Neural cell (in vitro differentiated cells): ENCODE results near the gene DCUN1D3. TPM values are rescaled to one million over a fixed set of nuclear protein-coding genes. Genes with fewer than 3 reads are reported as not detected.

Source experiments
- H2AFZ ChIP-seq: fragments of 200-600, 300-800 bp; sonication (generic), shearing (Covaris generic); 2 replicates; pipeline ENCODE4 v1.6.0; 2014; ENCODE audit warnings: low read depth, mild to moderate bottlenecking, antibody characterized with exemption, low read length, moderate library complexity
- H3F3A ChIP-seq: fragments of 200-600 bp; shearing (Covaris generic); 2 replicates; pipeline ENCODE4 v1.6.1; 2016; ENCODE audit warnings: mild to moderate bottlenecking, moderate library complexity, mixed read lengths, antibody characterized with exemption, low read length; ENCODE audit not compliant: insufficient read depth, poor library complexity, severe bottlenecking
- H3K27ac ChIP-seq: fragments of 200-600, 300-800 bp; sonication (generic), shearing (Covaris generic); 2 replicates; pipeline ENCODE4 v1.5.1; 2014; ENCODE audit warnings: mild to moderate bottlenecking, low read length, moderate library complexity
- H3K27me3 ChIP-seq: fragments of 300-800, 200-600 bp; sonication (generic), shearing (Covaris generic); 2 replicates; pipeline ENCODE4 v1.6.0; 2014; ENCODE audit warnings: mild to moderate bottlenecking, low read depth, low read length, moderate library complexity; ENCODE audit not compliant: insufficient read depth
- H3K36me3 ChIP-seq: fragments of 300-800, 200-600 bp; sonication (generic), shearing (Covaris generic); 2 replicates; pipeline ENCODE4 v1.5.1; 2014; ENCODE audit warnings: mild to moderate bottlenecking, antibody characterized with exemption, low read length, moderate library complexity; ENCODE audit not compliant: insufficient read depth
- H3K4me2 ChIP-seq: fragments of 300-800, 200-600 bp; sonication (generic), shearing (Covaris generic); 2 replicates; pipeline ENCODE4 v1.6.0; 2014; ENCODE audit warnings: mild to moderate bottlenecking, low read length
- H3K4me3 ChIP-seq: fragments of 300-800, 200-600 bp; sonication (generic), shearing (Covaris generic); 2 replicates; pipeline ENCODE4 v1.5.1; 2014; ENCODE audit warnings: mild to moderate bottlenecking, low read length, moderate library complexity
- H3K79me2 ChIP-seq: fragments of 200-600 bp; shearing (Covaris generic); replicated peaks from 2 replicates; pipeline ENCODE4 v1.6.0; 2014; ENCODE audit warnings: mild to moderate bottlenecking, low read length, moderate library complexity; ENCODE audit not compliant: insufficient read depth
- H3K9ac ChIP-seq: fragments of 300-800, 200-600 bp; sonication (generic), shearing (Covaris generic); 2 replicates; pipeline ENCODE4 v1.6.1; 2016; ENCODE audit warnings: mild to moderate bottlenecking, low read length, mixed read lengths
- H3K9me2 ChIP-seq: fragments of 200-600 bp; shearing (Covaris generic); 2 replicates; pipeline ENCODE4 v1.6.1; 2016; ENCODE audit warnings: mild to moderate bottlenecking, low read length, mixed read lengths; ENCODE audit not compliant: insufficient read depth
- H3K9me3 ChIP-seq: fragments of 200-600, 300-800 bp; sonication (generic), shearing (Covaris generic); 2 replicates; pipeline ENCODE4 v1.6.1; 2016; ENCODE audit warnings: mild to moderate bottlenecking, mixed run types, low read length, moderate library complexity, mixed read lengths
- H4K20me1 ChIP-seq: fragments of 200-600 bp; shearing (Covaris generic); 2 replicates; pipeline ENCODE4 v1.6.1; 2016; ENCODE audit warnings: mild to moderate bottlenecking, mixed run types; ENCODE audit not compliant: insufficient read depth
- EP300 ChIP-seq: fragments of 450-650 bp; conservative IDR thresholded peaks from 2 replicates; pipeline ENCODE4 v1.6.1; 2014; ENCODE audit warnings: antibody characterized with exemption, mild to moderate bottlenecking, moderate library complexity; ENCODE audit not compliant: poor library complexity, severe bottlenecking
- EZH2 ChIP-seq: fragments of 200-600, 300-800 bp; shearing (Covaris generic), sonication (generic); IDR thresholded peaks from 2 replicates; pipeline ENCODE4 v1.6.1; 2014; ENCODE audit warnings: antibody characterized with exemption, low read length, borderline replicate concordance, mild to moderate bottlenecking; ENCODE audit not compliant: insufficient read depth, poor library complexity, severe bottlenecking
- MXI1 ChIP-seq: fragments of 450-650 bp; conservative IDR thresholded peaks from 2 replicates; pipeline ENCODE4 v1.6.1; 2014; ENCODE audit warnings: antibody characterized with exemption, mild to moderate bottlenecking; ENCODE audit not compliant: poor library complexity, severe bottlenecking
- POLR2AphosphoS5 ChIP-seq: IDR thresholded peaks from 2 replicates; pipeline ENCODE4 v1.6.1; 2012
- RAD21 ChIP-seq: fragments of 450-650 bp; conservative IDR thresholded peaks from 2 replicates; pipeline ENCODE4 v1.6.1; 2014; ENCODE audit warnings: antibody characterized with exemption, mild to moderate bottlenecking, moderate library complexity
- SMC3 ChIP-seq: fragments of 450-650 bp; conservative IDR thresholded peaks from 2 replicates; pipeline ENCODE4 v1.6.1; 2014; ENCODE audit warnings: antibody characterized with exemption, mild to moderate bottlenecking, moderate library complexity; ENCODE audit not compliant: poor library complexity
- TAF1 ChIP-seq: IDR thresholded peaks from 2 replicates; pipeline ENCODE4 v1.6.1; 2012; ENCODE audit warnings: low read depth
- polyA plus RNA-seq: library from polyadenylated mRNA; depleted of rRNA; stranded (reverse); fragments of >200 nt; gene quantifications from 2 replicates; pipeline ENCODE4 v1.2.3, GENCODE V29; 2014
- TF ChIP-seq, protein P1 (sequence below): fragments of 450-650 bp; IDR thresholded peaks from 2 replicates; pipeline ENCODE4 v1.5.1; 2014; ENCODE audit warnings: antibody characterized with exemption, mild to moderate bottlenecking, moderate library complexity; ENCODE audit not compliant: poor library complexity, severe bottlenecking
- TF ChIP-seq, protein P2 (sequence below): IDR thresholded peaks from 2 replicates; pipeline ENCODE4 v1.6.1; 2012; ENCODE audit warnings: borderline replicate concordance

Gene DCUN1D3
- polyA plus RNA-seq, 1 donor from 2014 or later = 9.2 TPM

GRCh38 chr16:20897922-20898321 is 2.2 kb downstream of the DCUN1D3 start:
- no peaks in the 10 kb centered on the region for H3K27me3 ChIP-seq
- no peaks in the 10 kb centered on the region for H4K20me1 ChIP-seq
- H3F3A ChIP-seq = no peaks in the 10 kb centered on the region
- no peak overlapping the region for H3K27ac ChIP-seq
- H3K9me3 ChIP-seq = no peaks in the 10 kb centered on the region
- H3K36me3 ChIP-seq = no peaks in the 10 kb centered on the region
- peak overlapping the region; percentile 16 for H3K9ac ChIP-seq
- no peaks in the 10 kb centered on the region for H3K9me2 ChIP-seq
- no peak overlapping the region for H2AFZ ChIP-seq
- peak overlapping the region; percentile 83 for H3K4me3 ChIP-seq
- H3K79me2 ChIP-seq = peaks cover 54% of the 10 kb centered on the region
- no peak for TF ChIP-seq TAF1
- TF ChIP-seq EZH2 = no peak
- TF ChIP-seq EP300 = no peak
- H3K4me2 ChIP-seq = peak overlapping the region; percentile 75

GRCh38 chr16:20897253-20897897 is 2.8 kb downstream of the DCUN1D3 start:
- Histone ChIP-seq H3K9ac (no peak overlapping the region), H3K27ac (no peak overlapping the region), H3K9me2 (no peaks in the 10 kb centered on the region), H3K9me3 (no peaks in the 10 kb centered on the region), H3F3A (no peaks in the 10 kb centered on the region), H3K36me3 (no peaks in the 10 kb centered on the region), H3K4me3 (peak overlapping the region; percentile 83), H4K20me1 (no peaks in the 10 kb centered on the region), H3K27me3 (no peaks in the 10 kb centered on the region), H2AFZ (no peak overlapping the region), H3K4me2 (peak overlapping the region; percentile 75), H3K79me2 (peaks cover 54% of the 10 kb centered on the region)
- TF ChIP-seq SMC3 = no peak
- no peak for TF ChIP-seq MXI1
- no peak for TF ChIP-seq POLR2AphosphoS5
- TF ChIP-seq, protein P1, sequence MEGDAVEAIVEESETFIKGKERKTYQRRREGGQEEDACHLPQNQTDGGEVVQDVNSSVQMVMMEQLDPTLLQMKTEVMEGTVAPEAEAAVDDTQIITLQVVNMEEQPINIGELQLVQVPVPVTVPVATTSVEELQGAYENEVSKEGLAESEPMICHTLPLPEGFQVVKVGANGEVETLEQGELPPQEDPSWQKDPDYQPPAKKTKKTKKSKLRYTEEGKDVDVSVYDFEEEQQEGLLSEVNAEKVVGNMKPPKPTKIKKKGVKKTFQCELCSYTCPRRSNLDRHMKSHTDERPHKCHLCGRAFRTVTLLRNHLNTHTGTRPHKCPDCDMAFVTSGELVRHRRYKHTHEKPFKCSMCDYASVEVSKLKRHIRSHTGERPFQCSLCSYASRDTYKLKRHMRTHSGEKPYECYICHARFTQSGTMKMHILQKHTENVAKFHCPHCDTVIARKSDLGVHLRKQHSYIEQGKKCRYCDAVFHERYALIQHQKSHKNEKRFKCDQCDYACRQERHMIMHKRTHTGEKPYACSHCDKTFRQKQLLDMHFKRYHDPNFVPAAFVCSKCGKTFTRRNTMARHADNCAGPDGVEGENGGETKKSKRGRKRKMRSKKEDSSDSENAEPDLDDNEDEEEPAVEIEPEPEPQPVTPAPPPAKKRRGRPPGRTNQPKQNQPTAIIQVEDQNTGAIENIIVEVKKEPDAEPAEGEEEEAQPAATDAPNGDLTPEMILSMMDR = no peak
- no peak for TF ChIP-seq TAF1
- TF ChIP-seq, protein P2, sequence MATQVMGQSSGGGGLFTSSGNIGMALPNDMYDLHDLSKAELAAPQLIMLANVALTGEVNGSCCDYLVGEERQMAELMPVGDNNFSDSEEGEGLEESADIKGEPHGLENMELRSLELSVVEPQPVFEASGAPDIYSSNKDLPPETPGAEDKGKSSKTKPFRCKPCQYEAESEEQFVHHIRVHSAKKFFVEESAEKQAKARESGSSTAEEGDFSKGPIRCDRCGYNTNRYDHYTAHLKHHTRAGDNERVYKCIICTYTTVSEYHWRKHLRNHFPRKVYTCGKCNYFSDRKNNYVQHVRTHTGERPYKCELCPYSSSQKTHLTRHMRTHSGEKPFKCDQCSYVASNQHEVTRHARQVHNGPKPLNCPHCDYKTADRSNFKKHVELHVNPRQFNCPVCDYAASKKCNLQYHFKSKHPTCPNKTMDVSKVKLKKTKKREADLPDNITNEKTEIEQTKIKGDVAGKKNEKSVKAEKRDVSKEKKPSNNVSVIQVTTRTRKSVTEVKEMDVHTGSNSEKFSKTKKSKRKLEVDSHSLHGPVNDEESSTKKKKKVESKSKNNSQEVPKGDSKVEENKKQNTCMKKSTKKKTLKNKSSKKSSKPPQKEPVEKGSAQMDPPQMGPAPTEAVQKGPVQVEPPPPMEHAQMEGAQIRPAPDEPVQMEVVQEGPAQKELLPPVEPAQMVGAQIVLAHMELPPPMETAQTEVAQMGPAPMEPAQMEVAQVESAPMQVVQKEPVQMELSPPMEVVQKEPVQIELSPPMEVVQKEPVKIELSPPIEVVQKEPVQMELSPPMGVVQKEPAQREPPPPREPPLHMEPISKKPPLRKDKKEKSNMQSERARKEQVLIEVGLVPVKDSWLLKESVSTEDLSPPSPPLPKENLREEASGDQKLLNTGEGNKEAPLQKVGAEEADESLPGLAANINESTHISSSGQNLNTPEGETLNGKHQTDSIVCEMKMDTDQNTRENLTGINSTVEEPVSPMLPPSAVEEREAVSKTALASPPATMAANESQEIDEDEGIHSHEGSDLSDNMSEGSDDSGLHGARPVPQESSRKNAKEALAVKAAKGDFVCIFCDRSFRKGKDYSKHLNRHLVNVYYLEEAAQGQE = no peak
- TF ChIP-seq RAD21 = no peak
